Glomerular endothelial cell (primary cell): ENCODE results near the gene AUTS2. TPM values are rescaled to one million over a fixed set of nuclear protein-coding genes. Genes with fewer than 3 reads are reported as not detected.

Experiments
- DNase-seq: peaks from one replicate; pipeline ENCODE4 v3.0.0-alpha.2; 2011; ENCODE audit warnings: low read depth, low spot score; ENCODE audit errors: extremely low read depth
- total RNA-seq: library from RNA; depleted of rRNA; stranded (reverse); fragments of >200 nt; gene quantifications from 2 replicates; pipeline ENCODE4 v1.2.3, GENCODE V29; 2015

Gene AUTS2
- total RNA-seq, 1 donor from 2014 or later = 24.8 TPM

DNA sequence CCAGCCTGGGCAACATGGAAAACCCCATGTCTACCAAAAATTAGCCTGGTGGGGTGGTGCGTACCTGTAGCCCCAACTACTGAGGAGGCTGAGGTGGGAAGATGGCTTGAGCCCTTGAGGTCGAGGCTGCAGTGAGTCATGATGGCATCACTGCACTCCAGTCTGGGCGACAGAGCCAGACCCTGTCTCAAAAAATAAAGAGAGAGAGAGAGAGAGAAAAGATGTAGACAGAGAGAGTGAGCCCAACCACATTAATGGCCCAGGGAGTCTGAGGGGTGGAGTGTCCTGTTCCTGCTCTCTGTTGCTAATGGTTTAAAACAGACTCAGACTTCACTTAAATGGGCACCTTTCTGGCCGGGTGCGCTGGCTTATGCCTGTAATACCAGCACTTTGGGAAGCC lies 1078.0 kb downstream of the AUTS2 start:
- no peak for DNase-seq

DNA sequence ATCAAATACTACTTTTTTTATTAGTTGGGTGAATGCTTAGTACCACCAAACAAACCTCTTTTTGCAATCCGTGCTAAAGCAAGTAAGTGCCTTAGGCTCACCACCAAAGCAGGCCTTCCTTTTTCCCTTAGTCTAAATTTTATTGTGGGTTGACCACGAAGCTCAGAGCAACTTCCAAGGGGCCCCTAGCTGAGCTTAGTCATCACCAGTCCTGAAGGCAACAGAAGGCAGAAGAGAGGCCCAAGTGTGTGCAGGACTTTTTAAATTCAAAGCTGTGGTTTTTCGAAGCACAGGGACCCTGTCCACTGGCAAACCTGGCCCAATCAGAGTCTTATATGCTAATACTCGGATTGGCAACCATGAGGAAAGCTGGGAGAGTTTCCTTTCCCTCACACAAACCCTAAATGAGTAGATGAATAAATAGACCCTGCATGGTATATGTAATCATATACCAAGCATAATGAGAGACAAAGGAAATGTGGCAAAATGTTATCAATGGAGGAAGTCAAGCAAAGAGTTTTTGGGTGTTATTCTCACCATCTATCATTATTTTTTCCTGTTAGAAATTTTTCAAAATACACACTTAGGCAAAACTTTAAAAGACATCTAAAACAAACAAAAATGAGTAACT lies 1080.5 kb downstream of the AUTS2 start:
- DNase-seq = no peak

DNA sequence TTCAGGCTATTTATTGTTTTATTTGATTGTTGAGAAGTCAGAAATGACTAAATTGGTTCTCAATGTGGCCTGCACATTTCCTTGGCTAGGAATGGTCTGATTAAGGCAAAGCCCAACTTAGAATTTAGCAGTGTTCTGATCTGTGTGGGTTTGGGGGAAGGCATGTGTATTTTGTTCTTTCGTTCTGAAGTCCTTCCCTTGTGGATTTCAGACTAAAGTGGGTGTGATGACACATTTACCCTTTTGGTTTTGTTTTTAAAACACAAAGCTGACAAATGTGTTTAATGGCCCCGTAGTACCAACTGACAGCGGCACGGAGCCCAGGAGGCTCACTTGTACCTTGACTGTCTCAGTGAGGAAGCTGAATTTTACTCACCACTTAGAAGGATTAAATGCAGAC lies 1081.4 kb downstream of the AUTS2 start:
- DNase-seq = no peak

DNA sequence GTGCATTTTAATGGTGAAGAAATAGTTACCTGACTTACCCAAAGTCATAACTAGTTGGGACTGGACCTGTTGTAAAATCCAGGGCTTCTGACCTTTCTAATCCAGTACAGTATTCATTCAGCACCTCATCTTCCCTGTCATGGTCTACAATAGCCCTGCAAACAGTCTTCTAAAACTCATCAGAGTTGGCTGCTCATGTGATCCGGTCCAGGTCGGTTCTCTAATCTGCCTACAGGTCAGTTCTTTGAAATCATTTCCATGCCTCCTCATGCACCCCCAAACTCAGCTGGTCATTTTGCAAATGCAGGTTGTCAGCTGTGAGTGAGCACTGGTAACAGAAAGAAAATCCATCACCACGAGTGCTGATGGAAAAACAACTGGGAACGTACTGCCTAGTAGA lies 1082.0 kb downstream of the AUTS2 start:
- DNase-seq = no peak

DNA sequence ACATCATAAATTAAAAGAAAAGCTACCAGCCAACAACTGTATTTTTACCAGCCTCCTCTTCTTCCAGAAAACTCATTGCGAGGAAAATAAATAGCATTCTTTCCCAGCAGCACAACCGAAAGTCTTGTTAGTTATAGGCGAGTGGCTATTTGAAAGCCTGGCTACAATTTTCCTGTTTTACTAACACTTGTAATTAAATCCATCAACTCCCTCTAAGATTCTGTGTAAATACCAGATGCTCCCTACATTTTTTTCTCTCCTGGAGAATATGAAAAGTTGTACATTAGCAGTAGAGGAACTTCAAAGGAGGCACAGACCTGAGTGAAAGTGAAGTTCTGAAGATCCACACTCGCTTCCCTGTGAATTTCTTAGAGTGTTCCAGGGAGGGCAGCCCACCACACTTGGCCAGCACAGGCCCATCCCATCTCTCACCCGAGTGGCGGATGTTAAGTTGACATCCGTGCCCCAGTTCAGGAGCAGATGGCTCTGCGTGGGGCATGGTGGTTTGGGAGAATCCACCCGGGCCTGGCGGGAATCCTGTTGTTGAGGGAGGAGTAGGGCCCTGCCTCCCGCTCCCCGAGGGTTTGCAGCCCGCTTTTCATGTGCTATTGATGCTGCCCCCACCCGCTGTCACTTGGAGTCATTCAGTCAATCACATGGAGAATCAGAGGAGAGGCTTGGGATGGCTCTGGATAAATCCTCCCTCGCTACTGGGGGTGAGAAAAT lies 1082.6 kb downstream of the AUTS2 start:
- no peak for DNase-seq

DNA sequence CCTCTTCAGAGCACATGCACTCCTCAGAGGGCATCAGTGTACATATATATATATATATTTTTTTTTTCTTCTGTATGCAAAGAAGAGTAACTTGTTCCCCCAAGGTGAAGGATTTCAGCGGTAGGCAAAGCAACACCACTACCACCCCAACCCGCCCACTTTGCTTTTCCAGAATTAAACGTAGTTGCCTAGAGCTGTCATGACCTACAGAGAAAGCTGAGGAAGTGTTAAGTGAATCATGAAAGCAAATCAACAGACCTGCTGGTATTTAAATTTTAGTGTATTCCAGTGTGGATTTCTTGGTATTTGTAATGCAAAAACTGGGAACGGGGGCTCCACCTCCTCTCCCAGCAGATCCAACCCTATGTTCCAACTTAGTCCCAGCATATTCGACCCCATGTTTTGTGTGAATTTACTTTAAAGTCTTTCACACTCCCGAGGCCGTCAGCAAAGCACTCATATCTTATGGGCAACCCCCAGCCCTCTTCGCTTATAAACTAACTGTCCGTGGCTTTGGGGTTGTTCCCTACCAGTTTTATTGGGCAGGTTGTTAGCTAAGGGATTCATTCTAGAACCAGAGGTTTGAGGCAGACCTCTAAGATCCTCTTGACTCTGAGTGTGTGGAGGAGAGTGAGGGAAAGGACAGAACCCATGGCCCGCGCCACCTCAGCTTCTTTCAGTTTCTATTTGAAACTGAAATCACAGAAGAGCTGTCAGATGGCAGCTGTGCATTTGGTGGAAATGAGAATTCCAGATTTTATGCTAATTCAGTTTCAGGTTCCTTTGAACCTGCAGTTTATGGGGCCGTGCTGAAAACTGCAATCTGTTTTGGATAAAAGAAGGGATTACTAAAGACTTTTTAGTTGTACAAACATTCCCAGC lies 1083.4 kb downstream of the AUTS2 start:
- no peak for DNase-seq

DNA sequence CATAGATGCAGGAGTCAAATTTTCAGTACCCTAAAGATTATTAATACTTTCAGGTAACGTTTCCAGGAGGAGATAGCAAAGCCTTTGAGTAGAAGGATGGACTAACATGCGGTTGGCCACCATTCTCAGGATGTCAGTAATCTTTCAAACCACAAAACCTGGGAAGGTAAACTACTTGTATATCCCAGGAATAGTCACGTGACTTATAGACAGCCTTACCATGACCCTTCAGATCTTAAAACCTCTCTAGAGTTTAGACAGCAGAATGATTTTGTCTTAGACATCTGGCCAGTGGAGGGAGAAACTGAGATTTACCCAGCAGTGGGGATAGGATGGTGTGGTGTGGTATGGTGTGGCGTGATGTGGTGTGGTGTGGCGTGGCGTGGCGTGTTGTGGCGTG lies 1085.9 kb downstream of the AUTS2 start:
- DNase-seq = no peak

DNA sequence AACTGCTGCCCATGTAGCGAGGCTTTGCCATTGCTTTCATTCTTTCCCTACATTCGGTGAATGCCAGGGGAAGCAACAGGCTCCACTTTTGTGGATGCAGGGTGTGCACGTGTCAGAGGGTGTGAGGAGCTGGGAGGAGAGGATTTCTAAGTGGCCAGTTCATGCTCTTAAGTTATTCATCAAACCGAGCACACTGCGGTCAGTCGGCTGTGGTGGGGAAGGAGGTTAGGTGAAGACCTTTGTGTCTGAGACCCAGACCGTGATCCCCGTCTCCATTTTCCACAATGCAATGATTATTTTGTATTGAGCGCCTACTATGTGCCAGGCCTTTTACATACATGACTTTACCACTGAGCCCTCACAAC lies 1095.0 kb downstream of the AUTS2 start:
- no peak for DNase-seq

DNA sequence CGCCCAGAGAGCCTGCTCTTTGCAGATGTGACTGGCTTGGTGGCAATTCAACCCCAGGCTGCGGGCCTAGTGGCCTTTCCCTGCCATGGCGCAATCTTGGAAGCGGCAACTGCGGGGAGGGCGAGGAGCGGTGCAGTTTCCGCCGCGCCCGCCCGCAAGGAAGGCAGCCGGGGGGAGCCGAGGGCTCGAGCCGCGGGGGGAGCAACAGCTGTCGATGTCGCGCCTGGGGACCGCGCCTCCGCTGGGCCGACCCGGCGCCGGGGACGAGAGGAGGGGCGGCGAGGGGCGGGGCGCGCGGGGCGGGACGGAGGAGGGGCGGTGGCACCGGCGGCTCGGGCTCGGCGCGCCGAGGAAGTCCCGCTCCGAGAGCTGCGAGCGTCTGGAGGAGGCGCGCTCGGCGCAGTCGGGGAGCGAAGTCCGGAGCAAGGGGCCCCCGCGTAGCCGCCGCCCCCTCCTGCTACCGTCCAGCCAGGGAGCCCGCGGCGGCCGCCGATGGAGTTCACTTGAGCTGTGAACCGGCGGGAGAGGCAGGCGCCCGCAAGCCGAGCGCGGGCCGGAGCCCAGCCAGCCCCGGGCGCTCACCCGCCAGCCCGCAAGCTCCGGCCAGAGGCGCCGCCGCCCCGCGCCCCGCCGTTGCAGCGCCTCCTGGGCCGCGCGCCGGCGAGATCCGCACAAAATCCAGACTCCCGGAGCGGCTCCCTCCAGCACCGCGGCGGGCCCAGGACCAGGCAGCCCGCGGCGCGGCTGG lies 1095.6 kb downstream of the AUTS2 start:
- no peak for DNase-seq

DNA sequence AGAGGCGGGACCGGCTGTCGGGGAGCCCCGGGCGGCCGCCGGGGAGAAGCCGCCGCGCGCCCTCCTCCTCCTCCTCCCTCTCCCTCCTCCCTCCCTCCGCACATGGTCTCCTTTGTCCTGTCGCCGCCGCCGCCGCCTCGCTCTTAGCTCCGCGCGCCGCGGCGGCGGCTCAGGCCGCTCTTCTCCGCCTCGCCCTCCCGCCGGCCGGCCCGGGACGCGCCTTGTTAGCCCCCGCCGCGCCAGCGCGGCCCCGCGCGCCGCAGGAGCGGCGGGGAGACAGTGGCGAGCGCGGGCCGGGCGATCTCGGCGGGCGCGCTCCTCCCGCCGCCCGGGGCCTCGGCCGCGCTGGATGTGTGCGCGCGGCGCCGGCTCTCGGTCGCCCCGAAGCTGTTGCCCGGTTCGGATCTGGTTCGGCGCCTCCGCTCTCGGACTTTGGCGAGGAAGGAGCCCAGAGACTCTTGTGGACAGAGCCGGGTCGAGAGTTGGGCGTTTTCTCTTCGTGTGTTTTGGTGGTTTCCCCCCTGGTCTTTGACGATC lies 1096.2 kb downstream of the AUTS2 start:
- no peak for DNase-seq

DNA sequence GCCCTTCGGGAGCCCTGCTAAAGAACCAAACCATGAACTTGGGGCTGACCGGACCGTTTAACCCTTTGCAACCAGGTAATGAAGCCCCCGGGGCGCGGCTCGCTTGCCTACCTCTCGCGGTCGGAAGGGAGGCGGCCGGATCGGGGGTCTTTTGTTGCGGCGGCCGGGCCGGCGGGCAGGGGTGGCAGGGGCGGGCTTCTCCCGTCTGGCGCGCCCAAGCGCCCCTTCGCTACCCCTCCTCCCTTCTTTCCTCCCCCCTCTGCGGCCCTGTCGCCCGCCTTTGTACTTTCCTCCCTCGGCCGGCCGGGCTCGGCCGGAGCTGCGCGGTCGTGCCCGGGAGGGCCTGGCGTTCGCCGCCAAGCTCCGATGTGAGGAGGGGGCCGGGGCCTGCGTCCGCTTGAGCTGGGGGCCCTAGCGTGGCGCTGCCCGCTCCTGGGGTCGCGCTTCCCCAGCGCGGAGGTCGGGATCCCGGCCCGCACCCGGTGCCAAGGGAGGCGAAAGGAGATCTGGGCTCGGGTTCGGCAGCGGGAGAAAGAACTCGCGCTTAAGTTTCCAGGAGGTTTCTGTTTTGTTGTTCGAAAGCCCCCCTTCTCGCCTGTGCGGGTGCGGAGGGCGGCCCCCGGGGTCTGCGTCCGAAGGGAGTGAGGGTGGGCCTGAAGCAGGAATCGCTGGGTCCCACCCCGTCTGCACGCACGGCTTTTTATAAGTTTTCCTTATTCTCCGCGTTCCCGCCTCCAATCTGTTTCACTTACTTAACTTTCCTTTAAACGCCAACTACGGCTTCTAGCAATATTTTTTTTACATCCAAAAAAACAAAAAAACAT lies 1096.9 kb downstream of the AUTS2 start:
- no peak for DNase-seq

DNA sequence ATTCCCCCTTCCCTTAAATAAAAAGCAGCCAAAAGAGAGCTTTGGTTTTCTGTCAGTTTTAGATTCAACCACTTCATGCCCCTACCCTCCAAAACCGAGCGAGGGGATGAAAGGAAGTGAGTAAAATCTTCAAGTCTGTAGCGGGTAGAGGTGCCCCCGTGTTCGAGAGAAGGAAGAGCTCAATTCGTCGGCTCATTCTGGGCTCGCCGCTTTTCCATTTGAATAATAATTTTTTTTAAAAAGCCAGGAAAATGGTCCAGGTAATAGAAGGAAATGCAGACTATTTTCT lies 1097.5 kb downstream of the AUTS2 start:
- no peak for DNase-seq

DNA sequence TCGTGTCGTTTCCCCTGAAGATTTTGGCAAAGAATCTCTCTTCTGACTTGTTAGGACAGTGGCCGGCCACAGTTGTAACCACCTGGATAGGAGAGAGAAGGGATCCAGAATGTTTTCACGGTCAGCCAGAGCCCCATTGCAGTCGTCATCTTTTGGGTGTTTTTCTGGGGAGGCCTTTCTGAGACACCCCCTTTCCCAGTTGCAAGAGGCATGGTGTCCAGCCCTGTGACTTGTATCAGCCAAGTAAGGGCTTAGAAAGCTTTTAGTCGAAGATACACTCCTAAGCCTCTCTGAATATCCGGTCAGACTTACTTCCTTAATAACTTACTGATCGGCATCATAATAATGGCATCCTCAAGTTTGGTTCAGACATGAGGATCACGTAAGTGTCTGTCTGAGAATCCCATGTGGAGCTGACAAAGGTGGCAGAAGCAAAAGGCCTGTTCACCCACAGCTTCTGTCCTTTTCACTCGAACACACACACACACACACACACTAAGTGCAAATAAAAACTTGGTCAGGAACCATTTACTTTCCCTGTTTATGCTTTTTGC lies 1098.0 kb downstream of the AUTS2 start:
- DNase-seq = no peak

DNA sequence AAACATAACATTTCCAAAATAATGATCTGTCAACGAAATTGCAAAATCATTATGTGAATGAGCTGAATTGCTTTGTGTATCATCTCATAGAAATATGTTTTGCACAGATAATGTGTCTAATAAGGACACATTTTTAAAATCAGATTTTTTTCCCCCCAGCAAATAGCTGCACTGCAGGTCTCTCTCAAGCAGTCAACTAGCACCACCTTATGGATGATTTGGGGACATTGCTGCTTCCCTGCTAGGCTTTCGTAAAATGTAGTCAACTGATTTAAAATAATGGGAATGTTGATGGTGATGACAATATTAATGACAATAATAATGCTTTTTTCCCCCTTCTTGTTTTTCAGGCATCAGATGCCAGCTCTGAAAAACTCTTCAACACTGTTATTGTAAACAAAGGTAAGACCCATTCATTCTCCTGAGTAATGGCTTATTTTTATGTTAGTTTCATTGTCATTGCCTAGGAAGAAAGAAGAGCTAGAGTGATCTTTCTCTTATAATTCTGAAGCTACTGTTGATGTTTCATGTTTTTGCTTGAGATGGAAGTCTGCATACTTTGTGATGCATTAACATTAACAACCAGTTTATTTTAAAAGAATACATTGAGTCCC lies 1100.1 kb downstream of the AUTS2 start:
- peak; percentile 18 for DNase-seq

DNA sequence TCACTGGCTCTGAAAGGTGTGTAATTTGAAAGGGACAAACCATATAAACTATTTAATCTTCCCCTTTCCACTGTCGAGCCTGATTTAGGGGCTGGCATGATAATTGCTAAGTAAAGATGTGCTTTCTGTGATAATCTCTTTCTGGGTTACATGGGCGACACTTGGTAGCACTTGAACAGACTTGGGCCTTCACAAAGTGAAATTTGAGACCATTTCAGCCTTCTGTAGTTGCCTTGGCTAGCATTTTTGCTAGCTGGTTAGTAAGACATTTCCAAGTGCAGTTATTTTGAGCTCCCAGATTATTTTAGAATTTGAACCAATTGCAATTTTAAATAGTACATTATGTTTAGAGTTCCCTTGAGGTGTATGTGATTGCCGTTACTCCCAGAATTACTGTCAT lies 1101.0 kb downstream of the AUTS2 start:
- no peak for DNase-seq

DNA sequence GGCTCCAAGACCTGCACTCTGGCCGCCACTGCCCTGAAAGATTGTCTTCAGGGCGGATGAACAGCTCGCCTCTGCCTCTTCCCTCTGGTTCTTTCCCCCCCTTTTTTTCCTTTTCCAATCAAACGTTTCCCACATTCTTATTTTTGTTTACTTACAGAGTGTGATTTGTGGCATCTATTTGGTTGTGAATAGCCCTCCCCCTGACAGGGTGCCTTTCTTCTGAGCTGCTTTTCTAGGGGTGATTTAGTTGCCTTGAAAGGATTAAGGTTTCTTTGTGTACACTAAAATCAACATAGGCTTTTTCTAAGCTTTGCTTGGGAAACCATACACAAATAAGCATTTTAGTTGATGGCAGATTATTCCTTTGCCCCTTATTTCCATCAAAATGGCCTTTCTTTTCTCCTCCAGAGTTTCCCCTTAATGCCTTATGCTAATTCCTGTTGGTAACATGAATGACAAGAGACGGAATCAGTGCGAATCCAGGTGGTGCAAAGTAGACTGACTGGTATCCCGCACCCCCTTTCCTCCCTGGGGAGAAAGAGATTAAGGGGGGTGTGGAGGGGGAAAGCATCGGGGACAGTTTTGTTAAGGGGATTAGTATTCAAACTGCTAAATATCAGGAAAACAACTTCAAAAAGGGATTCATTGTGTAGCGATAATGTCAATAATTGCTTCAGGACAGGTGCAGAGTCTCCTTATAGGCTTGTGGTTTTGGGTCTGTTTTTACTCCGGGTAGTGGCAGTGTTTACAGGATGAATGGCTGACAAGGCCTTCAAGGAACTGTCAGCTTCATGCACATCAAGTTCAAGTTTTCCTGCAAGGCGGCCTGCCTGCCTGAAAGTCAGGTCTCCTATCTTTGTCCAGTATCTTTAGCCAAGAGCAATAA lies 1102.0 kb downstream of the AUTS2 start:
- no peak for DNase-seq

DNA sequence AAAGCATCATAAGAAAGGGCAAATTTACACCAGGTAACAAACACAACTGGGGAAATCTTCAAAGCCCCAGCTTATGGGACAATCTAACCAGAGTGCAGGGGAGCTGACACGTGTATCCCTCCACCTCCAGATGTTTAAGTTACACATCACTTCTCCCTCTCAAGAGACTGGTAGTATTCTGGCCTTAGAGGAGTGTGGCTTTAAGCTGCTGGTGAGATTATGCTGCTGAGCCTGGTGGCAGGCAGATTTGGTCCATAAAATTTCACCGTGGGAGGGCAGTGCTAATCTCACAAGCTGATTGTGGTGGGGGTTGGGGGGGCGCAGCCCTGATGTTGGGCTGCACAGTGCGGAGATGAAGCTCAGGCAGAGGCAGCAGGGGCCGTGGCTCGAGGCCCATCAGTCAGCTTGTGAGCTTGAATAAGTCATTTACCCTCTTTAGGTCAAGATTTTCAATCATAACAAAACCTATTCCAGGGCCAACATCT lies 1102.7 kb downstream of the AUTS2 start:
- DNase-seq = no peak

DNA sequence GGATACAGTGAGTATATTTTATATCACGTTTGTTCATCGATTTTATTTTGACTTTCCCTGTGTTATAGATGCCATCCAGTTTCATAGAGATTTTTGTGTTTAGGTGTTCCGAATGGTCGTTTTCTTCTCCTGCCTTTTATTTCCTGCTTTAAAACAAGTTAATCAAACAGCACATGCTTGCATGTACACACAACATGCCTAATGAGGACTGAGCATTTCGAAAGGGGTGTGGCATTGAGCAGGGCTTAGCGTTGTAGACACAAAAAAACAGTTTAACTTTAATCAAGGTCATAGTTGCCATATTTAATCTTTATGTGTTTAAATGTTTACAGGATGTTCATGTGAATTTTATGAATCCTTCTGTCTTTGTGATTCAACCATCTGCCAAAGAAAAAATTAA lies 1103.2 kb downstream of the AUTS2 start:
- no peak for DNase-seq
